Suprapubic skin (tissue), 3 donors: Measurements from ENCODE around the gene SLCO2A1.

Experiments used
- CTCF ChIP-seq, 2 donors: fragments of 200-600 bp in 1 of 2; fragments of 450-650 bp in 1 of 2; sonication (generic) in 1 of 2; IDR thresholded peaks; one replicate each; pipeline ENCODE4 v1.5.1; 2016 to 2019; ENCODE audit warnings: antibody characterized with exemption in 2 of 2, mild to moderate bottlenecking in 1 of 2, moderate library complexity in 1 of 2
- EP300 ChIP-seq: sonication (generic); formaldehyde crosslinking; IDR thresholded peaks from one replicate; pipeline ENCODE4 v1.6.1; 2017; ENCODE audit warnings: antibody characterized with exemption

GRCh38 chr3:133992381-133992780 is 37.3 kb downstream of the SLCO2A1 start:
- no peak for TF ChIP-seq EP300
- no peak for TF ChIP-seq CTCF (IDR thresholded peaks at IDR 0.05)
